Measurements from ENCODE around the gene ZFYVE21.

Gene ZFYVE21

GRCh38 chr14:103765526-103765925 lies 49.9 kb downstream of the ZFYVE21 start:
- no peak overlapping the region for H3K4me3 ChIP-seq (ENCODE audit: low read depth in 1 of 2, low read length in 1 of 2)
- no peaks in the 10 kb centered on the region for H3K27me3 ChIP-seq
- H3K9me3 ChIP-seq: no peaks in the 10 kb centered on the region
- no peak for TF ChIP-seq CTCF (IDR thresholded peaks at IDR 0.05)
- no peaks in the 10 kb centered on the region for H3K4me1 ChIP-seq (ENCODE audit: control insufficient read depth in 1 of 2, insufficient read depth in 1 of 2, low read depth in 1 of 2, low read length in 1 of 2)
- no peaks in the 10 kb centered on the region for H3K36me3 ChIP-seq
- H3K27ac ChIP-seq: no peak overlapping the region

- no peaks in the 10 kb centered on the region for H3K36me3 ChIP-seq
- H3K9me3 ChIP-seq: no peaks in the 10 kb centered on the region
- H3K4me3 ChIP-seq (ENCODE audit: low read depth in 1 of 2, low read length in 1 of 2): no peak overlapping the region
- no peaks in the 10 kb centered on the region for H3K4me1 ChIP-seq (ENCODE audit: control insufficient read depth in 1 of 2, insufficient read depth in 1 of 2, low read depth in 1 of 2, low read length in 1 of 2)
- no peak overlapping the region for H3K27ac ChIP-seq
- no peaks in the 10 kb centered on the region for H3K27me3 ChIP-seq
- no peak for TF ChIP-seq CTCF (IDR thresholded peaks at IDR 0.05)
Observed at GRCh38 chr14:103767336-103767894, 51.8 kb downstream of the ZFYVE21 start.

- H3K27me3 ChIP-seq: no peaks in the 10 kb centered on the region
Observed at GRCh38 chr14:103770500-103770899, 54.9 kb downstream of the ZFYVE21 start.

GRCh38 chr14:103770902-103771301 lies 55.3 kb downstream of the ZFYVE21 start:
- Histone ChIP-seq H3K27me3 (no peaks in the 10 kb centered on the region), H3K27ac (no peak overlapping the region), H3K9me3 (no peaks in the 10 kb centered on the region), H3K36me3 (no peaks in the 10 kb centered on the region), H3K4me1 (ENCODE audit: control insufficient read depth in 1 of 2, insufficient read depth in 1 of 2, low read depth in 1 of 2, low read length in 1 of 2) (no peaks in the 10 kb centered on the region), H3K4me3 (ENCODE audit: low read depth in 1 of 2, low read length in 1 of 2) (no peak overlapping the region)
- TF ChIP-seq CTCF (IDR thresholded peaks at IDR 0.05): no peak

More at GRCh38 chr14:103770500-103770899, 54.9 kb downstream of the ZFYVE21 start:
- Histone ChIP-seq H3K27ac (no peak overlapping the region), H3K9me3 (no peaks in the 10 kb centered on the region), H3K4me1 (ENCODE audit: control insufficient read depth in 1 of 2, insufficient read depth in 1 of 2, low read depth in 1 of 2, low read length in 1 of 2) (no peaks in the 10 kb centered on the region), H3K36me3 (no peaks in the 10 kb centered on the region), H3K4me3 (ENCODE audit: low read depth in 1 of 2, low read length in 1 of 2) (no peak overlapping the region)
- no peak for TF ChIP-seq CTCF (IDR thresholded peaks at IDR 0.05)

- H3K4me1 ChIP-seq (ENCODE audit: control insufficient read depth in 1 of 2, insufficient read depth in 1 of 2, low read depth in 1 of 2, low read length in 1 of 2): no peaks in the 10 kb centered on the region
- H3K36me3 ChIP-seq: no peaks in the 10 kb centered on the region
- no peaks in the 10 kb centered on the region for H3K9me3 ChIP-seq
- no peaks in the 10 kb centered on the region for H3K27me3 ChIP-seq
- no peak overlapping the region for H3K4me3 ChIP-seq (ENCODE audit: low read depth in 1 of 2, low read length in 1 of 2)
- no peak overlapping the region for H3K27ac ChIP-seq
- TF ChIP-seq CTCF (IDR thresholded peaks at IDR 0.05): no peak
Observed at GRCh38 chr14:103772078-103772712, 56.6 kb downstream of the ZFYVE21 start.
